Neuronal stem cell (in vitro differentiated cells): ENCODE results near the gene ANKRD42.

ENCODE experiments used
- DNase-seq: peaks from one replicate; pipeline ENCODE4 v3.0.0-alpha.2; 2013; ENCODE audit warnings: low spot score
- H2AFZ ChIP-seq: one replicate; pipeline ENCODE4 v1.6.1; 2013; ENCODE audit warnings: mild to moderate bottlenecking, low read length, inconsistent platforms
- H2AK5ac ChIP-seq: 2 replicates; pipeline ENCODE4 v1.6.1; 2013; ENCODE audit warnings: low read depth, mild to moderate bottlenecking, inconsistent platforms, low read length, moderate library complexity, mixed read lengths
- H2BK120ac ChIP-seq: 2 replicates; pipeline ENCODE4 v1.6.1; 2013; ENCODE audit warnings: low read depth, mild to moderate bottlenecking, inconsistent platforms, low read length, moderate library complexity, mixed read lengths
- H2BK12ac ChIP-seq: one replicate; pipeline ENCODE4 v1.6.1; 2013; ENCODE audit warnings: low read length, inconsistent platforms
- H2BK15ac ChIP-seq: 2 replicates; pipeline ENCODE4 v1.6.1; 2013; ENCODE audit warnings: mild to moderate bottlenecking, low read length, inconsistent platforms, mixed read lengths
- H2BK5ac ChIP-seq: one replicate; pipeline ENCODE4 v1.6.1; 2013; ENCODE audit warnings: inconsistent platforms, mild to moderate bottlenecking, low read length, moderate library complexity
- H3K14ac ChIP-seq: one replicate; pipeline ENCODE4 v1.6.1; 2013; ENCODE audit warnings: low read length, inconsistent platforms
- H3K18ac ChIP-seq: 2 replicates; pipeline ENCODE4 v1.6.1; 2013; ENCODE audit warnings: low read length, inconsistent platforms
- H3K23ac ChIP-seq: 2 replicates; pipeline ENCODE4 v1.6.1; 2013; ENCODE audit warnings: low read depth, mild to moderate bottlenecking, mixed read lengths, low read length, inconsistent platforms; ENCODE audit not compliant: poor library complexity
- H3K27ac ChIP-seq: replicated peaks from 3 replicates; pipeline ENCODE4 v1.5.1; 2013; ENCODE audit warnings: low read length, inconsistent platforms
- H3K27me3 ChIP-seq, 3 experiments: 2 replicates each; pipeline ENCODE4 v1.6.1; 2013; ENCODE audit warnings: low read length in 3 of 3, mild to moderate bottlenecking in 2 of 3, inconsistent platforms in 1 of 3, low read depth in 1 of 3, mixed read lengths in 1 of 3, moderate library complexity in 1 of 3; ENCODE audit not compliant: control insufficient read depth in 3 of 3, insufficient read depth in 3 of 3
- H3K36me3 ChIP-seq, 2 donors: replicated peaks in 1 of 2; 2 replicates each; pipeline ENCODE4 v1.6.1; 2013; ENCODE audit warnings: low read length in 2 of 2; ENCODE audit not compliant: control insufficient read depth in 2 of 2, insufficient read depth in 2 of 2
- H3K4ac ChIP-seq: 2 replicates; pipeline ENCODE4 v1.6.1; 2013; ENCODE audit warnings: inconsistent platforms, mild to moderate bottlenecking, low read length, moderate library complexity
- H3K4me1 ChIP-seq, 2 donors: 1 replicate in 1 of 2; 2 replicates in 1 of 2; pipeline ENCODE4 v1.6.1; 2013; ENCODE audit warnings: low read length in 2 of 2, low read depth in 1 of 2; ENCODE audit not compliant: control insufficient read depth in 2 of 2, insufficient read depth in 1 of 2
- H3K4me2 ChIP-seq: one replicate; pipeline ENCODE4 v1.6.1; 2013; ENCODE audit warnings: mild to moderate bottlenecking, low read length, inconsistent platforms; ENCODE audit not compliant: insufficient read depth, poor library complexity, severe bottlenecking
- H3K4me3 ChIP-seq, 2 donors: 2 replicates each; pipeline ENCODE4 v1.5.1; 2013; ENCODE audit warnings: low read length in 2 of 2, mild to moderate bottlenecking in 2 of 2, inconsistent platforms in 1 of 2, moderate library complexity in 1 of 2
- H3K79me1 ChIP-seq: one replicate; pipeline ENCODE4 v1.6.1; 2013; ENCODE audit warnings: low read depth, mild to moderate bottlenecking, inconsistent platforms, low read length, moderate library complexity
- H3K9ac ChIP-seq: one replicate; pipeline ENCODE4 v1.6.1; 2013; ENCODE audit warnings: mild to moderate bottlenecking, low read depth, low read length, inconsistent platforms; ENCODE audit not compliant: poor library complexity
- H3K9me3 ChIP-seq, 2 donors: replicated peaks in 1 of 2; 2 replicates each; pipeline versions ENCODE3 to v1.6.1; 2013; ENCODE audit warnings: low read length in 2 of 2, mild to moderate bottlenecking in 2 of 2, inconsistent platforms in 1 of 2, low read depth in 1 of 2, mixed read lengths in 1 of 2, moderate library complexity in 1 of 2; ENCODE audit not compliant: control insufficient read depth in 2 of 2, insufficient read depth in 1 of 2
- H4K8ac ChIP-seq: one replicate; pipeline ENCODE4 v1.6.1; 2013; ENCODE audit warnings: low read depth, mild to moderate bottlenecking, inconsistent platforms, low read length, moderate library complexity
- H4K91ac ChIP-seq: one replicate; pipeline ENCODE4 v1.6.1; 2013; ENCODE audit warnings: low read length, low read depth, mild to moderate bottlenecking, inconsistent platforms; ENCODE audit not compliant: poor library complexity
- WGBS, 2 donors: extraction: QIAGEN DNeasy Blood & Tissue Kit; methylation state at CpG; one replicate each; pipeline ENCODE4 v1.1.7; 2013; ENCODE audit warnings: missing lambda C conversion rate in 2 of 2, mixed read lengths in 1 of 2; ENCODE audit not compliant: insufficient read length in 2 of 2, insufficient replicate concordance in 1 of 2; ENCODE audit errors: extremely low coverage in 2 of 2; 5-methylcytosine and 5-hydroxymethylcytosine counted together

The ANKRD42 gene

DNA sequence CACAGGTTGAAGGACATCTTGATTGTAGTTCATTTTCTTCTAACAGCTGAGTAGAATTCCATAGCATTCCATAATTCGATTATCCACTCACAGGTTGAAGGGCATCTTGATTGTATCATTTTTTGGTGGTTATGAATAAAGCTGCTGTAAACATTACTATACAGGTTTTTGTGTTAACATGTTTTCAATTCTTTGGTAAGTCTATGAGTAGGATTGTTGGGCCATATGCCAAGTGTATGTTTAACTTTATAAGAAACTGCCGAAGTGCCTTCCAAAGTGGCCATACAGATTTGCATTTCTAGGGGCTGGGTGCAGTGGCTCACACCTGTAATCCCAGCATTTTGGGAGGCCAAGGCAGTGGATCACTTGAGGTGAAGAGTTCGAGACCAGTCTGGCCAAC, 44.6 kb downstream of the ANKRD42 start:
- Histone ChIP-seq H4K91ac (no peak overlapping the region), H3K18ac (no peak overlapping the region), H2BK120ac (no peak overlapping the region), H3K4me2 (no peak overlapping the region), H3K23ac (no peak overlapping the region), H2AFZ (no peak overlapping the region), H2BK12ac (no peak overlapping the region), H2BK15ac (no peak overlapping the region), H3K14ac (no peak overlapping the region), H4K8ac (no peak overlapping the region), H2BK5ac (no peak overlapping the region), H2AK5ac (no peak overlapping the region), H3K27ac (no peak overlapping the region), H3K9ac (no peak overlapping the region), H3K27me3 (no peaks in the 10 kb centered on the region), H3K9me3 (no peaks in the 10 kb centered on the region), H3K79me1 (no peaks in the 10 kb centered on the region), H3K4me3 (no peak overlapping the region), H3K36me3 (no peaks in the 10 kb centered on the region), H3K4me1 (no peaks in the 10 kb centered on the region), H3K4ac (no peak overlapping the region)
- no peak for DNase-seq
- WGBS, 2 donors = no CpG with 5 or more reads among the region's 3 CpGs

DNA sequence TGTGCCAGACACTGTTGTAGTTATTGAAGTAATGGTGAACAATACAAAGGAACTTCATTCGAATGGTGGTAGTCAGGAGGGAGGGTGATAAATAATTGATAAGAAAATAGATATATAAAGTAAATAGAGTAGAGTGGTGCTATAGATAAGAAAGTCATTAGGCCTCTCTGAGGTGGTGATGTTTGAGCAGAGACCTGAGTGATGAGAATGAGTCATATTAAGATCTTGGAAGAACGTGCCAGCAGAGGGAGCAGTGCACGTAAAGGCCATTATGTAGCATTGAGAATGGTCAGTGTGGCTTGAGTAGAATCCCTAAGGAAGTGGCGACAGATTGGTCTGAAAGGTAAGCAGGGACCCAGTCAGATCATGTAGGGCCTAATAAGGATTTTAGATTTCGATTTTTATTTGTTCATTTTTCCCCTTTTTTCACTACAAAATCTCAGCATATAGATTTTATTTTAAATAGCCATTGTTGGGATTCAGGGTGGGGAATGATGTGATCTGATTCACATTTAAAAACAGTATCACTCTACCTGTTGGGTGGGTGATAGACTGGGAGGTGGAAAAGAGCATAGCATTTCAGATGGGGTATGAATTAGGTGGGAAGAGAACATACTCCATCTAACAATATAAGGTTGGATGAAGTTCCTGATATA, 47.9 kb downstream of the ANKRD42 start:
- no peak overlapping the region for H3K18ac ChIP-seq
- H3K4me3 ChIP-seq = no peak overlapping the region
- no peak overlapping the region for H3K23ac ChIP-seq
- peaks cover 0 to 5% of the 10 kb centered on the region in 2 donors for H3K36me3 ChIP-seq
- no peak overlapping the region for H2BK120ac ChIP-seq
- no peak overlapping the region for H3K27ac ChIP-seq
- no peak overlapping the region for H3K9ac ChIP-seq
- H2BK15ac ChIP-seq = no peak overlapping the region
- no peak overlapping the region for H2BK12ac ChIP-seq
- H3K4ac ChIP-seq = no peak overlapping the region
- H3K4me2 ChIP-seq = no peak overlapping the region
- no peak overlapping the region for H4K8ac ChIP-seq
- no peaks in the 10 kb centered on the region for H3K4me1 ChIP-seq
- no peaks in the 10 kb centered on the region for H3K9me3 ChIP-seq
- no peak overlapping the region for H2AFZ ChIP-seq
- no peak overlapping the region for H3K14ac ChIP-seq
- H2BK5ac ChIP-seq = no peak overlapping the region
- H2AK5ac ChIP-seq = no peak overlapping the region
- 100% methylated on average over 1 of the region's 5 CpGs; no CpG with 5 or more reads in 1 of the 2 donors for WGBS, 2 donors
- no peak overlapping the region for H4K91ac ChIP-seq
- no peaks in the 10 kb centered on the region for H3K79me1 ChIP-seq
- DNase-seq = peak; percentile 41
- H3K27me3 ChIP-seq = no peaks in the 10 kb centered on the region

DNA sequence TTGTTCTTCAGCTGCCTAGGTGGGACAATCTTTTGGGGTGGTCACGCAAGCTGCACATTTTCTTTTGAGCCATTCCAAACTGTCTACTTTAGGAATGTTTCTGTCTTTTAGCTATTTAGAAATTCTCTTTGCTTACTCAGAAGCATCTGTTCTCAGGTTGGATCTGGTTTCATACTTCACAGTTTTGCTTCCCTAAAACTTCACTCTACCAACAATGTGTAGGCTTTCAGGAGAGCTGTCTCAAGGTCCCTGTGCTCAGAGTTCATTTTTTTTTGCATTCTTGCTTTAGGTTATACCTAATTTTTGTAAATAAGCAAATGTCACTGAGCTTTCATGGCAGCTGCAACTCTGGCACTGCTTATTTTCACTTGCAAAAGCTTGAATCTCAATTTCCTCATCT, 55.9 kb downstream of the ANKRD42 start:
- H2AFZ ChIP-seq = no peak overlapping the region
- no peak overlapping the region for H3K9ac ChIP-seq
- no peak overlapping the region for H2BK15ac ChIP-seq
- no peak overlapping the region for H3K18ac ChIP-seq
- H4K8ac ChIP-seq = no peak overlapping the region
- no peak overlapping the region for H3K27ac ChIP-seq
- WGBS, 2 donors = no CpG with 5 or more reads among the region's 1 CpG
- no peak overlapping the region for H2BK120ac ChIP-seq
- no peak overlapping the region for H3K4ac ChIP-seq
- peaks cover 0 to 5% of the 10 kb centered on the region in 2 donors for H3K36me3 ChIP-seq
- no peak overlapping the region for H2BK5ac ChIP-seq
- H3K4me2 ChIP-seq = no peak overlapping the region
- no peak overlapping the region for H4K91ac ChIP-seq
- no peak for DNase-seq
- no peaks in the 10 kb centered on the region for H3K9me3 ChIP-seq
- H3K4me3 ChIP-seq = no peak overlapping the region
- no peak overlapping the region for H2BK12ac ChIP-seq
- no peak overlapping the region for H2AK5ac ChIP-seq
- H3K14ac ChIP-seq = no peak overlapping the region
- no peaks in the 10 kb centered on the region for H3K79me1 ChIP-seq
- no peak overlapping the region for H3K23ac ChIP-seq
- H3K27me3 ChIP-seq = no peaks in the 10 kb centered on the region
- H3K4me1 ChIP-seq = no peaks in the 10 kb centered on the region

DNA sequence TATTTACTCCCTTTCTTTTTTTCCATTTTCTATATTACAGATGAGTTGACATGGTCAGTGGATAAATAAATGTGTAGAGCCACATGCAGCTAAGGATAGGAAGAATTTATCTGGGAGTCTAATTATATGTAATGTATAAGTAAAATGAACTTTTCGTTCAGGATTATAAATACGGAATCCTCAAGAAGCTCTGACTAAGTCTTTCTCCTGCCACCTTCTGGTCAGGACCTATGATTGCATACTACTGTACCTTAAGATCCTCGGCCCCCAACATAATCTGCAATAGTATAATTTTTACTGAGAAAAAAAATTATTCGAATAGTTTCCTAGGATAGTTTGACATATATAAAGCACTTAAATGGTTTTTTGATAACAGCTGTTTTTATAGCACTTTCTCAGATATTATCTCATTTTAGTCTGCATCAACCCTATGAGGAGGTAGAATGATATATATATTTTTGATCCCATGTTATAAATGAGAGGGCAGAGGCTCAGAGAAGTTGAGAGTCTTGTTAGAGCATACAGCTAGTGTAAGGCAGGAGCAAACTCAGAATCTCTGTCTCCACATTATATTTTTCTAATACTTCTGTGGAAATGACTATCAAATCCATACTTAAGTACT, 56.6 kb downstream of the ANKRD42 start:
- Histone ChIP-seq H3K36me3 (peaks cover 0 to 9% of the 10 kb centered on the region in 2 donors), H2AK5ac (no peak overlapping the region), H3K9ac (no peak overlapping the region), H3K4me1 (no peaks in the 10 kb centered on the region), H2BK5ac (no peak overlapping the region), H3K27ac (no peak overlapping the region), H3K4ac (no peak overlapping the region), H4K91ac (no peak overlapping the region), H3K4me2 (no peak overlapping the region), H3K9me3 (no peaks in the 10 kb centered on the region), H3K27me3 (no peaks in the 10 kb centered on the region), H3K23ac (no peak overlapping the region), H2BK120ac (no peak overlapping the region), H3K4me3 (no peak overlapping the region), H2BK12ac (no peak overlapping the region), H2AFZ (no peak overlapping the region), H4K8ac (no peak overlapping the region), H3K14ac (no peak overlapping the region), H2BK15ac (no peak overlapping the region), H3K79me1 (no peaks in the 10 kb centered on the region), H3K18ac (no peak overlapping the region)
- no CpG with 5 or more reads among the region's 4 CpGs for WGBS, 2 donors
- DNase-seq = no peak
